HEK293 (cell line): ENCODE measurements around the gene ADAMTS14.
A peak's percentile ranks its signal among the peaks of the same experiment; 100 is the strongest.

Experiments used
- CTCF ChIA-PET: fragments of 350-600 bp; formaldehyde crosslinking; extraction: SDS; loops from one replicate; lab custom pipeline; 2021; ENCODE audit warnings: antibody characterized with exemption; lab: Yijun Ruan, JAX
- POLR2A ChIA-PET: fragments of 300-600 bp; formaldehyde crosslinking; extraction: SDS; loops from one replicate; lab custom pipeline; 2020; ENCODE audit warnings: antibody characterized with exemption, inconsistent platforms; lab: Yijun Ruan, JAX
- H3K27ac ChIP-seq: fragments of 200-500 bp; sonication (Bioruptor generic); 2 replicates; pipeline ENCODE4 v1.5.1; 2014; ENCODE audit warnings: low read depth, low read length, control low read depth, inconsistent platforms; ENCODE audit errors: extremely low read depth
- H3K36me3 ChIP-seq, 2 experiments: fragments of 200-500 bp in 1 of 2; sonication (Bioruptor generic) in 1 of 2; 1 replicate in 1 of 2; 2 replicates in 1 of 2; pipeline ENCODE4 v1.5.1; 2014 to 2017; ENCODE audit warnings: inconsistent platforms in 2 of 2, low read length in 2 of 2; ENCODE audit not compliant: control insufficient read depth in 2 of 2, insufficient read depth in 1 of 2
- H3K4me1 ChIP-seq: fragments of 200-500 bp; sonication (Bioruptor generic); 2 replicates; pipeline ENCODE4 v1.5.1; 2014; ENCODE audit warnings: mild to moderate bottlenecking, low read length, inconsistent platforms; ENCODE audit not compliant: control insufficient read depth, insufficient read depth
- H3K4me3 ChIP-seq: 2 replicates; pipeline ENCODE4 v1.5.1; 2011; ENCODE audit warnings: low read depth, mild to moderate bottlenecking, control low read depth, low read length, moderate library complexity
- H3K9me3 ChIP-seq: fragments of 200-500 bp; sonication (Bioruptor generic); 2 replicates; pipeline ENCODE4 v1.5.1; 2014; ENCODE audit warnings: low read depth, low read length, inconsistent platforms; ENCODE audit not compliant: control insufficient read depth, insufficient read depth
- EGR2 ChIP-seq: fragments of 450-650 bp; formaldehyde crosslinking; IDR thresholded peaks from 2 replicates; pipeline ENCODE4 v1.5.1; 2016; ENCODE audit warnings: low read depth, missing biosample characterization, missing genetic modification characterization
- SETDB1 ChIP-seq: IDR thresholded peaks from one replicate; pipeline ENCODE4 v1.6.1; 2017; ENCODE audit warnings: mild to moderate bottlenecking, low read length, moderate library complexity, mixed read lengths; ENCODE audit not compliant: insufficient read length
- SP7 ChIP-seq: fragments of 450-650 bp; formaldehyde crosslinking; IDR thresholded peaks from 2 replicates; pipeline ENCODE4 v1.5.1; 2016; ENCODE audit warnings: missing biosample characterization, missing genetic modification characterization
- YY2 ChIP-seq: fragments of 450-650 bp; formaldehyde crosslinking; IDR thresholded peaks from 2 replicates; pipeline ENCODE4 v1.5.1; 2016; ENCODE audit warnings: missing biosample characterization, missing genetic modification characterization
- ZFHX2 ChIP-seq: fragments of 450-650 bp; formaldehyde crosslinking; conservative IDR thresholded peaks from 2 replicates; pipeline ENCODE4 v1.5.1; 2016; ENCODE audit warnings: missing biosample characterization, missing genetic modification characterization
- ZIC2 ChIP-seq: fragments of 450-650 bp; formaldehyde crosslinking; IDR thresholded peaks from 2 replicates; pipeline ENCODE4 v1.5.1; 2016; ENCODE audit warnings: missing biosample characterization, missing genetic modification characterization
- ZNF2 ChIP-seq: fragments of 450-650 bp; formaldehyde crosslinking; IDR thresholded peaks from 2 replicates; pipeline ENCODE4 v1.5.1; 2016; ENCODE audit warnings: missing biosample characterization, missing genetic modification characterization
- ZNF221 ChIP-seq: fragments of 450-650 bp; formaldehyde crosslinking; IDR thresholded peaks from 2 replicates; pipeline ENCODE4 v1.5.1; 2017; ENCODE audit warnings: missing biosample characterization, missing genetic modification characterization, borderline replicate concordance
- ZNF341 ChIP-seq: fragments of 450-650 bp; formaldehyde crosslinking; IDR thresholded peaks from 2 replicates; pipeline ENCODE4; 2016; ENCODE audit warnings: low read depth, missing biosample characterization, missing genetic modification characterization
- ZNF423 ChIP-seq: fragments of 450-650 bp; formaldehyde crosslinking; IDR thresholded peaks from 2 replicates; pipeline ENCODE4 v1.5.1; 2016; ENCODE audit warnings: missing biosample characterization, missing genetic modification characterization
- ZNF707 ChIP-seq: fragments of 450-650 bp; formaldehyde crosslinking; IDR thresholded peaks from 2 replicates; pipeline ENCODE4 v1.5.1; 2016; ENCODE audit warnings: missing biosample characterization, missing genetic modification characterization
- ZNF837 ChIP-seq: fragments of 450-650 bp; formaldehyde crosslinking; IDR thresholded peaks from 2 replicates; pipeline ENCODE4 v1.5.1; 2016; ENCODE audit warnings: missing biosample characterization, missing genetic modification characterization
- ZSCAN30 ChIP-seq: fragments of 450-650 bp; IDR thresholded peaks from 2 replicates; pipeline ENCODE4 v1.5.1; 2018; ENCODE audit warnings: missing biosample characterization, mild to moderate bottlenecking, missing genetic modification characterization, moderate library complexity
- TF ChIP-seq, protein P1 (sequence below): fragments of 450-650 bp; formaldehyde crosslinking; IDR thresholded peaks from 2 replicates; pipeline ENCODE4 v1.5.1; 2016; ENCODE audit warnings: missing biosample characterization, missing genetic modification characterization
- TF ChIP-seq, protein P2 (sequence below): fragments of 450-650 bp; formaldehyde crosslinking; IDR thresholded peaks from 2 replicates; pipeline ENCODE4 v1.5.1; 2016; ENCODE audit warnings: missing biosample characterization, missing genetic modification characterization
- TF ChIP-seq, protein P3 (sequence below): fragments of 450-650 bp; IDR thresholded peaks from 2 replicates; pipeline ENCODE4 v1.5.1; 2018; ENCODE audit warnings: missing biosample characterization, missing genetic modification characterization
- TF ChIP-seq, protein P4 (sequence below): fragments of 450-650 bp; formaldehyde crosslinking; IDR thresholded peaks from 2 replicates; pipeline ENCODE4 v1.5.1; 2016; ENCODE audit warnings: missing biosample characterization, missing genetic modification characterization

ADAMTS14 gene

DNA sequence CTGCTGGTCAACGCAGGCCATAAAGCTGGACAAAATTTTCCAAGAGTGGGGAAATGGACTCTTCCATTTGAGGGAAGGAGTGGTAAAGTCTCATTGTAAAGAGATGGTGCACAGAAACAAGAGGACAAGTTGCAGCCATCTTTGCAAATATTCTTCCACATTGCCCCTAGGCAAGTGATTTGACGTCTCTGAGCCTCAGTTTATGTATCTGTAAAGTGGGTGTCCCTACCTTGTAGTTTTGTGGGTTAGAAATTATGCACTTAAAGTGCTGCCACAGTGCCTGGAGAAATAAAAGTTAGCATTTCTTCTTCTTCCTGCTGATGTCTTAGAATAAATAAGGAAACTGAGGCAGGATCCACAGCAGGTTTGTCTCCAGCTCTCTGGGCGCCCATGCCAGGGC is 12.1 kb downstream of the ADAMTS14 start:
- no peaks in the 10 kb centered on the region for H3K36me3 ChIP-seq
- POLR2A ChIA-PET: no interaction called here
- H3K4me3 ChIP-seq: no peak overlapping the region
- TF ChIP-seq SP7: no peak
- TF ChIP-seq, protein P1, sequence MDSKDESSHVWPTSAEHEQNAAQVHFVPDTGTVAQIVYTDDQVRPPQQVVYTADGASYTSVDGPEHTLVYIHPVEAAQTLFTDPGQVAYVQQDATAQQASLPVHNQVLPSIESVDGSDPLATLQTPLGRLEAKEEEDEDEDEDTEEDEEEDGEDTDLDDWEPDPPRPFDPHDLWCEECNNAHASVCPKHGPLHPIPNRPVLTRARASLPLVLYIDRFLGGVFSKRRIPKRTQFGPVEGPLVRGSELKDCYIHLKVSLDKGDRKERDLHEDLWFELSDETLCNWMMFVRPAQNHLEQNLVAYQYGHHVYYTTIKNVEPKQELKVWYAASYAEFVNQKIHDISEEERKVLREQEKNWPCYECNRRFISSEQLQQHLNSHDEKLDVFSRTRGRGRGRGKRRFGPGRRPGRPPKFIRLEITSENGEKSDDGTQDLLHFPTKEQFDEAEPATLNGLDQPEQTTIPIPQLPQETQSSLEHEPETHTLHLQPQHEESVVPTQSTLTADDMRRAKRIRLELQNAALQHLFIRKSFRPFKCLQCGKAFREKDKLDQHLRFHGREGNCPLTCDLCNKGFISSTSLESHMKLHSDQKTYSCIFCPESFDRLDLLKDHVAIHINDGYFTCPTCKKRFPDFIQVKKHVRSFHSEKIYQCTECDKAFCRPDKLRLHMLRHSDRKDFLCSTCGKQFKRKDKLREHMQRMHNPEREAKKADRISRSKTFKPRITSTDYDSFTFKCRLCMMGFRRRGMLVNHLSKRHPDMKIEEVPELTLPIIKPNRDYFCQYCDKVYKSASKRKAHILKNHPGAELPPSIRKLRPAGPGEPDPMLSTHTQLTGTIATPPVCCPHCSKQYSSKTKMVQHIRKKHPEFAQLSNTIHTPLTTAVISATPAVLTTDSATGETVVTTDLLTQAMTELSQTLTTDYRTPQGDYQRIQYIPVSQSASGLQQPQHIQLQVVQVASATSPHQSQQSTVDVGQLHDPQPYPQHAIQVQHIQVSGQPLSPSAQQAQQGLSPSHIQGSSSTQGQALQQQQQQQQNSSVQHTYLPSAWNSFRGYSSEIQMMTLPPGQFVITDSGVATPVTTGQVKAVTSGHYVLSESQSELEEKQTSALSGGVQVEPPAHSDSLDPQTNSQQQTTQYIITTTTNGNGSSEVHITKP (tag by site-specific recombination): 0 out of 2 replicates have a peak, but pooled peaks have one; percentile 3
- TF ChIP-seq, all 188 proteins: peak for 1
- Histone ChIP-seq H3K9me3 (no peaks in the 10 kb centered on the region), H3K27ac (no peak overlapping the region), H3K4me1 (no peaks in the 10 kb centered on the region)
- CTCF ChIA-PET: no interaction called here

DNA sequence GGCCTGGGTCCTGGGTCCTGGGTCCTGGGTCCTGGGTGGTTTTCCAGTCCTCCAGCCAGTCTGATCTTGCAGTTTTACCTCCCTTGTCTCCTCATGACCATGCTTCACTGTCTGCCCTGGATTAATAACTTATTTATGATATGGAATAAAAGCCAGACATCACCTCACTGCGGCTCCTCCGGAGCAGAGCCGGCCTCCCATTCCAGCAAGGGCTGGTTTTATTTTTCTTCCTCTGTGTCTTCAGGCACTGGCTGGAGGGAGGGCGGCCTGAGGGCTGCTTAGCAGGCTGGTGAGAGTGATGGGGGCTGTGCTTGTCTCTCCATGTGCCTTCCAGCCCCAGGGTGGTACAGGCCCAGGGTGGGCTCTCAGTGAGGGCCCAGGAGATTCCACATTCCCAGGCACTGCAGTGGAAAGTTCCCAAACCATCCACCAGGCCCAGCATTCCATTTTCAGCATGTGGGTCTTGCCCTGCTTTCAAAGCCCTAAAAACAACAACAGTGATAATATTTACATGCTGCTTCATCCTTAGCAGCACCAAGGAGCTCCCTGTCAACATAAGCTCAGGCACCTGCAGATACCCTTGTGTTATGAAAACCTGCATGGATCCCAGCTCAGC is 12.6 kb downstream of the ADAMTS14 start:
- TF ChIP-seq SETDB1 (no peak), ZNF423 (tag by site-specific recombination) (no peak), ZNF837 (no peak), ZNF2 (no peak), ZNF221 (no peak), ZSCAN30 (tag by site-specific recombination) (no peak), ZNF707 (tag by site-specific recombination) (no peak), ZIC2 (tag by site-specific recombination) (no peak)
- TF ChIP-seq, protein P2, sequence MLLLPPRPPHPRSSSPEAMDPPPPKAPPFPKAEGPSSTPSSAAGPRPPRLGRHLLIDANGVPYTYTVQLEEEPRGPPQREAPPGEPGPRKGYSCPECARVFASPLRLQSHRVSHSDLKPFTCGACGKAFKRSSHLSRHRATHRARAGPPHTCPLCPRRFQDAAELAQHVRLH: no peak
- TF ChIP-seq, protein P3, sequence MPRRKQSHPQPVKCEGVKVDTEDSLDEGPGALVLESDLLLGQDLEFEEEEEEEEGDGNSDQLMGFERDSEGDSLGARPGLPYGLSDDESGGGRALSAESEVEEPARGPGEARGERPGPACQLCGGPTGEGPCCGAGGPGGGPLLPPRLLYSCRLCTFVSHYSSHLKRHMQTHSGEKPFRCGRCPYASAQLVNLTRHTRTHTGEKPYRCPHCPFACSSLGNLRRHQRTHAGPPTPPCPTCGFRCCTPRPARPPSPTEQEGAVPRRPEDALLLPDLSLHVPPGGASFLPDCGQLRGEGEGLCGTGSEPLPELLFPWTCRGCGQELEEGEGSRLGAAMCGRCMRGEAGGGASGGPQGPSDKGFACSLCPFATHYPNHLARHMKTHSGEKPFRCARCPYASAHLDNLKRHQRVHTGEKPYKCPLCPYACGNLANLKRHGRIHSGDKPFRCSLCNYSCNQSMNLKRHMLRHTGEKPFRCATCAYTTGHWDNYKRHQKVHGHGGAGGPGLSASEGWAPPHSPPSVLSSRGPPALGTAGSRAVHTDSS (tag by site-specific recombination): no peak
- TF ChIP-seq, protein P4, sequence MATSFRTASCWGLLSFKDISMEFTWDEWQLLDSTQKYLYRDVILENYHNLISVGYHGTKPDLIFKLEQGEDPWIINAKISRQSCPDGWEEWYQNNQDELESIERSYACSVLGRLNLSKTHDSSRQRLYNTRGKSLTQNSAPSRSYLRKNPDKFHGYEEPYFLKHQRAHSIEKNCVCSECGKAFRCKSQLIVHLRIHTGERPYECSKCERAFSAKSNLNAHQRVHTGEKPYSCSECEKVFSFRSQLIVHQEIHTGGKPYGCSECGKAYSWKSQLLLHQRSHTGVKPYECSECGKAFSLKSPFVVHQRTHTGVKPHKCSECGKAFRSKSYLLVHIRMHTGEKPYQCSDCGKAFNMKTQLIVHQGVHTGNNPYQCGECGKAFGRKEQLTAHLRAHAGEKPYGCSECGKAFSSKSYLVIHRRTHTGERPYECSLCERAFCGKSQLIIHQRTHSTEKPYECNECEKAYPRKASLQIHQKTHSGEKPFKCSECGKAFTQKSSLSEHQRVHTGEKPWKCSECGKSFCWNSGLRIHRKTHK (tag by site-specific recombination): no peak
- H3K4me3 ChIP-seq: no peak overlapping the region
- no peak overlapping the region for H3K27ac ChIP-seq
- ChIA-PET CTCF (no interaction called here), POLR2A (no interaction called here)
- H3K36me3 ChIP-seq: no peaks in the 10 kb centered on the region
- H3K9me3 ChIP-seq: no peaks in the 10 kb centered on the region
- no peaks in the 10 kb centered on the region for H3K4me1 ChIP-seq

DNA sequence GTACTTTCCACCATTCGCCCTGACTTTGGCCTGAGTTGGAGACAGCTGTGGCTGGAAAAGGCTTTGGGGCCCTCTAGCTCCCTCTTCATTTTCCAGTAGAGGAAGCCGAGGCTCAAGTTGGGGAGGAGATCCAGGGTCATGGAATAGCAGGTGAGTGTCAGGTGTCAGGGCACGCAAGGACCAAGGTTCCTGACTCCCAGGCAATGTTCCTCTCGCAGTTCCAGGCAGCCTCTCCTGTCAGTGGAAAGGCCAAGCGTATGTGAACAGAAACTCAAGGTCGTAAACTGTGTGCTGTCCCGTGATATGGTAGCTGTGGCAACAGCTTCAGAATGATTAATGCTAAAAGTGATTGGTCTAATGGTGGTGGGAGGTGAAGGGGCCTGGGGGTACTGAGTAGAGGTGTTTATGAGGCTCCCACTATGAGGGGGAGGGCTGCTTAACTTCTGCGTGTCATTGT is 13.2 kb downstream of the ADAMTS14 start:
- H3K4me3 ChIP-seq: no peak overlapping the region
- no peak overlapping the region for H3K27ac ChIP-seq
- ChIA-PET POLR2A (no interaction called here), CTCF (no interaction called here)
- H3K36me3 ChIP-seq: no peaks in the 10 kb centered on the region
- TF ChIP-seq ZNF341 (peak; percentile 87), EGR2 (tag by site-specific recombination) (peak; percentile 91), ZFHX2 (tag by site-specific recombination) (peak; percentile 88), YY2 (tag by site-specific recombination) (no peak)
- no peaks in the 10 kb centered on the region for H3K4me1 ChIP-seq
- no peaks in the 10 kb centered on the region for H3K9me3 ChIP-seq
